Measurements from ENCODE around the gene AIP. TPM values are rescaled to one million over a fixed set of nuclear protein-coding genes. Genes with fewer than 3 reads are reported as not detected.

The AIP gene
- total RNA-seq, 1 donor from 2014 or later = 58.8 TPM

GRCh38 chr11:67435727-67436458, 46.9 kb upstream of the AIP start:
- H3K4me1 Mint-ChIP-seq (ENCODE audit: low read depth) = peaks cover 16% of the 10 kb centered on the region
- H3K9me3 Mint-ChIP-seq (ENCODE audit: low read depth) = no peaks in the 10 kb centered on the region
- peak; percentile 92 for DNase-seq (ENCODE audit: low spot score)
- H3K27ac Mint-ChIP-seq (ENCODE audit: unreplicated experiment) = no peak overlapping the region
- TF ChIP-seq CTCF (IDR thresholded peaks at IDR 0.05) = no peak
- no peaks in the 10 kb centered on the region for H3K36me3 Mint-ChIP-seq (ENCODE audit: low read depth)
- no peak overlapping the region for H3K4me3 Mint-ChIP-seq (ENCODE audit: unreplicated experiment)
- no peaks in the 10 kb centered on the region for H3K27me3 Mint-ChIP-seq (ENCODE audit: low read depth)

GRCh38 chr11:67436459-67437081, 46.3 kb upstream of the AIP start:
- no peak for DNase-seq (ENCODE audit: low spot score)
- no peak for TF ChIP-seq CTCF (IDR thresholded peaks at IDR 0.05)
- no peaks in the 10 kb centered on the region for H3K36me3 Mint-ChIP-seq (ENCODE audit: low read depth)
- no peak overlapping the region for H3K4me3 Mint-ChIP-seq (ENCODE audit: unreplicated experiment)
- H3K27ac Mint-ChIP-seq (ENCODE audit: unreplicated experiment) = peak overlapping the region; percentile 61
- no peaks in the 10 kb centered on the region for H3K27me3 Mint-ChIP-seq (ENCODE audit: low read depth)
- H3K4me1 Mint-ChIP-seq (ENCODE audit: low read depth) = peaks cover 16% of the 10 kb centered on the region
- H3K9me3 Mint-ChIP-seq (ENCODE audit: low read depth) = no peaks in the 10 kb centered on the region

GRCh38 chr11:67437082-67437808, 45.6 kb upstream of the AIP start, which contains the start of gene PTPRCAP:
TSS of gene PTPRCAP (minus strand) at chr11:67437682. CDS start at chr11:67437619, 63 bp downstream.
- no peaks in the 10 kb centered on the region for H3K36me3 Mint-ChIP-seq (ENCODE audit: low read depth)
- peaks cover 21% of the 10 kb centered on the region for H3K4me1 Mint-ChIP-seq (ENCODE audit: low read depth)
- TF ChIP-seq CTCF (IDR thresholded peaks at IDR 0.05) = no peak
- H3K4me3 Mint-ChIP-seq (ENCODE audit: unreplicated experiment) = no peak within 1 kb of the TSS
- no peaks in the 10 kb centered on the region for H3K27me3 Mint-ChIP-seq (ENCODE audit: low read depth)
- H3K27ac Mint-ChIP-seq (ENCODE audit: unreplicated experiment) = peak within 1 kb of the TSS; percentile 61
- DNase-seq (ENCODE audit: low spot score) = peak; percentile 84
- no peaks in the 10 kb centered on the region for H3K9me3 Mint-ChIP-seq (ENCODE audit: low read depth)

- DNase-seq (ENCODE audit: low spot score) = no peak
- Mint-ChIP-seq H3K27me3 (ENCODE audit: low read depth) (no peaks in the 10 kb centered on the region), H3K4me1 (ENCODE audit: low read depth) (peaks cover 26% of the 10 kb centered on the region), H3K4me3 (ENCODE audit: unreplicated experiment) (no peak overlapping the region), H3K9me3 (ENCODE audit: low read depth) (no peaks in the 10 kb centered on the region), H3K36me3 (ENCODE audit: low read depth) (no peaks in the 10 kb centered on the region), H3K27ac (ENCODE audit: unreplicated experiment) (peak overlapping the region; percentile 27)
- TF ChIP-seq CTCF (IDR thresholded peaks at IDR 0.05) = no peak
Measured at GRCh38 chr11:67437809-67438157, 45.0 kb upstream of the AIP start.

GRCh38 chr11:67438158-67438902, 44.5 kb upstream of the AIP start:
- no peaks in the 10 kb centered on the region for H3K36me3 Mint-ChIP-seq (ENCODE audit: low read depth)
- no peak for TF ChIP-seq CTCF (IDR thresholded peaks at IDR 0.05)
- H3K4me3 Mint-ChIP-seq (ENCODE audit: unreplicated experiment) = no peak overlapping the region
- H3K27ac Mint-ChIP-seq (ENCODE audit: unreplicated experiment) = peak overlapping the region; percentile 17
- peaks cover 28% of the 10 kb centered on the region for H3K4me1 Mint-ChIP-seq (ENCODE audit: low read depth)
- H3K9me3 Mint-ChIP-seq (ENCODE audit: low read depth) = no peaks in the 10 kb centered on the region
- H3K27me3 Mint-ChIP-seq (ENCODE audit: low read depth) = no peaks in the 10 kb centered on the region
- DNase-seq (ENCODE audit: low spot score) = peak; percentile 93
